ENCODE results near the gene IRF8. TPM values are rescaled to one million over a fixed set of nuclear protein-coding genes. Genes with fewer than 3 reads are reported as not detected.
A peak's percentile ranks its signal among the peaks of the same experiment; 100 is the strongest.

The IRF8 gene
- total RNA-seq, 1 donor from 2014 or later: 2.0 TPM

DNA sequence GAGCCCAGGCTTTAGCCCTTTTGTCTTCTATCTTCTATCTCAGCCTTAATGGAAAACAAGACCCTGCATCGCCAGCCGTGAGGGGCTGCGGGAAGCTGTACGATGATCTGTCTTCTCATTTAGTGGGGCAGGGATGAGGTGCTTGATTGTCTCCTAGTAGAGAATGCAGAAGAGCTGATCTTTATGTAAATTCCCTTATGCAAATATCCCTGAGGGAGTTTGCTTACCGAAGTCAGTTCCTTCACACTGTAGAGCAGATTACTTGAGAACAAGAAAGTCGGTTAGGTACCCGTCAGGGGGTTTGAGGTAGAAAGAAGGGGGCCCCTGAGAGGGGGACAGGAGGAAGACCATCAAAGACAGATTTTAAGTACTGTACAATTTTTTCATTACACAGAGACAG, 66.2 kb downstream of the IRF8 start:
- H3K36me3 Mint-ChIP-seq (ENCODE audit: insufficient read depth): no peaks in the 10 kb centered on the region
- peaks cover 5% of the 10 kb centered on the region for H3K4me1 Mint-ChIP-seq (ENCODE audit: low read depth)
- H3K27ac Mint-ChIP-seq: no peak overlapping the region
- no peak for DNase-seq (ENCODE audit: low spot score, unreplicated experiment)
- TF ChIP-seq, protein P1, sequence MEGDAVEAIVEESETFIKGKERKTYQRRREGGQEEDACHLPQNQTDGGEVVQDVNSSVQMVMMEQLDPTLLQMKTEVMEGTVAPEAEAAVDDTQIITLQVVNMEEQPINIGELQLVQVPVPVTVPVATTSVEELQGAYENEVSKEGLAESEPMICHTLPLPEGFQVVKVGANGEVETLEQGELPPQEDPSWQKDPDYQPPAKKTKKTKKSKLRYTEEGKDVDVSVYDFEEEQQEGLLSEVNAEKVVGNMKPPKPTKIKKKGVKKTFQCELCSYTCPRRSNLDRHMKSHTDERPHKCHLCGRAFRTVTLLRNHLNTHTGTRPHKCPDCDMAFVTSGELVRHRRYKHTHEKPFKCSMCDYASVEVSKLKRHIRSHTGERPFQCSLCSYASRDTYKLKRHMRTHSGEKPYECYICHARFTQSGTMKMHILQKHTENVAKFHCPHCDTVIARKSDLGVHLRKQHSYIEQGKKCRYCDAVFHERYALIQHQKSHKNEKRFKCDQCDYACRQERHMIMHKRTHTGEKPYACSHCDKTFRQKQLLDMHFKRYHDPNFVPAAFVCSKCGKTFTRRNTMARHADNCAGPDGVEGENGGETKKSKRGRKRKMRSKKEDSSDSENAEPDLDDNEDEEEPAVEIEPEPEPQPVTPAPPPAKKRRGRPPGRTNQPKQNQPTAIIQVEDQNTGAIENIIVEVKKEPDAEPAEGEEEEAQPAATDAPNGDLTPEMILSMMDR (IDR thresholded peaks at IDR 0.05; ENCODE audit: unreplicated experiment): no peak
- H3K27me3 Mint-ChIP-seq: peaks cover 39% of the 10 kb centered on the region
- peaks cover 3% of the 10 kb centered on the region for H3K9me3 Mint-ChIP-seq (ENCODE audit: low read depth)
- no peak overlapping the region for H3K4me3 Mint-ChIP-seq (ENCODE audit: low read depth)

DNA sequence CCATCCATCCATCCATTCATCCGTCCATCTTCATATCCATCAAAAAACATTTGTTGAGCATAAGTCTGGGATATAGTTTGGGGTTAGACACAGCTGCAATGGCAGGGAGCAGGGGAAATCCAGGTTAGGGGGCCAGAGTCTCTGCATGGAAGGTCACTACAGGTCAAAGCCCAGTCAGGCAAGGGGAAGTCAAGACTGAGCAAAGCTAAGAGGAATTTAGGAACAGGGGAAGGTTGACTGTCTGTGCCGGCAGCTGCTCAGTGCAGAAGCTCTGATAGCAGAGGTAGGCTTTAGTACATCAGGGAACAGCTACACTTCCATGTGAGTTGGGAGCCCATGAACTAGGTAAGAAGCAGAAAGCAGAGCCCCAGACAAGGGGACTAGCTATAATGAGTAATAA, 68.1 kb downstream of the IRF8 start:
- H3K36me3 Mint-ChIP-seq (ENCODE audit: insufficient read depth): no peaks in the 10 kb centered on the region
- H3K27me3 Mint-ChIP-seq: peaks cover 36% of the 10 kb centered on the region
- H3K4me1 Mint-ChIP-seq (ENCODE audit: low read depth): peaks cover 7% of the 10 kb centered on the region
- H3K9me3 Mint-ChIP-seq (ENCODE audit: low read depth): peaks cover 5% of the 10 kb centered on the region
- no peak overlapping the region for H3K27ac Mint-ChIP-seq
- H3K4me3 Mint-ChIP-seq (ENCODE audit: low read depth): no peak overlapping the region
- TF ChIP-seq, protein P1 (IDR thresholded peaks at IDR 0.05; ENCODE audit: unreplicated experiment): no peak
- no peak for DNase-seq (ENCODE audit: low spot score, unreplicated experiment)

DNA sequence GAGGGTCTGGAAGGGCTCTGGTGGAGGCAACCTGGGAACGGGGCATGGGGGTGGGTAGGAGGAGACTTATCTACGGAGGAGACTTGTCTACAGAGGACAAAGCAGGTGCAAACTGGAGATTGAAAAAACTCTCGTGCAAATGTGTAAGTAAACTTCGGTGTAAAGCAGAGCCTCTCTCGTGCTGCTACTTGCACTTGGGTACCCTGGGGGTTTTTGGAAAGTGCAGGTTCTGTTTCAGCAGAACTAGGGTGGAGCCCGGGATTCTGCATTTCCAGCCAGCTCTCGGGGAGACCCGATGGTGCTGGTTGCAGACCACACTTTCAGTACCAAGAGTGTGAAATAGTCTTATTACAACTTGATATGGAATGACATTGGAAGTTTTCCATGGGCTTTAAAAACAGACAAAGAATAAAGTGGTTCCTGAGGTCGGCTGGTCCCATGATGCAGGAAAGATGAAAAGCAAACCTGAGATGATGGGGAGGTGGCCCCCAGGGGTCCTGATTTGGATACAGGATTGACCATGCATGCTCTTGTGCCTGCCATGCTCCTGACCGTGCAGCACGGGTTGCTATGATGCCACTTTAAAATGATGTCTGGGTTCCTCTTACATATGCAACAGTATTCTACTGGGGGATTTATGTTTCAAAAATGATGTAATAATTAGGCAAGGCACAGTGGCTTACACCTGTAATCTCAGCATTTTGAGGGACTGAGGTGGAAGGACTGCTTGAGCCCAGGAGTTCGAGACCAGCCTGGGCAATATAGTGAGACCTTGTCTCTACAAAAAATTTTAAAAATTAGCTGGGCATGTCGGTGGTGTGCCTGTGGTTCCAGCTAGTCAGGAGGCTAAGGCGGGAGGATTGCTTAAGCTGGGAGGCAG, 69.3 kb downstream of the IRF8 start:
- Mint-ChIP-seq H3K27ac (no peak overlapping the region), H3K36me3 (ENCODE audit: insufficient read depth) (no peaks in the 10 kb centered on the region), H3K4me3 (ENCODE audit: low read depth) (no peak overlapping the region), H3K9me3 (ENCODE audit: low read depth) (peaks cover 6% of the 10 kb centered on the region), H3K27me3 (peaks cover 31% of the 10 kb centered on the region), H3K4me1 (ENCODE audit: low read depth) (peaks cover 7% of the 10 kb centered on the region)
- TF ChIP-seq, protein P1 (IDR thresholded peaks at IDR 0.05; ENCODE audit: unreplicated experiment): no peak
- no peak for DNase-seq (ENCODE audit: low spot score, unreplicated experiment)

DNA sequence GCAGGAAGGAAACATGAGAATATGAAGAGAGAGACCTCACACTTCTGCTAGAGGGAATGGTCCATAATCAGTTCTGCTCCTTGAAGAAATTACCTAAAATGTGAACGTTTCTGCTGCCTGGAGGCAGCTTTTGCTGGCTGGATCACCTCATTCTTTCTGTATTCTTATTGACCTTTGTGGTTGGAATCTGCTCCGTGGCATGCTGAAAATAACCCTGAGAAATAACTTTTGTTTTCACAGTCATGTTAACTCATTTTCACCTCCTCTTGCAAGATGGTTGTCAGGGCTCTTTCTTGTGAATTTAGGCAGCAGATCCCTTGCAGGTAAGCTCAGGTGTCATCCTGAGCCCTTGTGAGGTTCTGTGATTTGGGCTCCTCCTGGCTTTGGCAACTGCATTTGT, 70.2 kb downstream of the IRF8 start:
- H3K9me3 Mint-ChIP-seq (ENCODE audit: low read depth): peaks cover 10% of the 10 kb centered on the region

DNA sequence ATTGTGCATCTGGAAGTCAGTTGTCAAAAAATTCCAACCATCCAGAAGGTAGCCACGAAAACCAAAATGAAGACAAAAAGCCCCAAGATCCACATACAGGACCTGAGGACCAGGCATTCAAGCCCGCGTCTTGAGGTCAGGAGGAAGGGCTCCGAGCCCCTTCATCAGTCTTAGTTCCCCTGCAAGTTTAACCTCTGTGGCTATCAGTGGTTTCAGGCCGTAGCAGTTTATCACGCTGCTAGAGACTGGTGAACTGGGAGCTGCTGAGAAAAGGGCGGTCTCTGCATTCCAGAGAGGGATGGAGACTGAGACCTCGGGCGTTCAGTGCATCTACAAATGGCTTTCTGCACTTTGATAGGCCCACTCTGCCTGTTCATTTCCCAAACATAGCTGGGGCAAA, 70.6 kb downstream of the IRF8 start:
- Mint-ChIP-seq H3K9me3 (ENCODE audit: low read depth) (peaks cover 10% of the 10 kb centered on the region), H3K4me3 (ENCODE audit: low read depth) (no peak overlapping the region), H3K27me3 (peaks cover 31% of the 10 kb centered on the region), H3K27ac (peak overlapping the region; percentile 0), H3K36me3 (ENCODE audit: insufficient read depth) (peaks cover 2% of the 10 kb centered on the region), H3K4me1 (ENCODE audit: low read depth) (peaks cover 12% of the 10 kb centered on the region)
- TF ChIP-seq, protein P1 (IDR thresholded peaks at IDR 0.05; ENCODE audit: unreplicated experiment): no peak
- no peak for DNase-seq (ENCODE audit: low spot score, unreplicated experiment)

More for the DNA sequence above, 70.2 kb downstream of the IRF8 start:
- TF ChIP-seq, protein P1 (IDR thresholded peaks at IDR 0.05; ENCODE audit: unreplicated experiment): no peak
- no peak for DNase-seq (ENCODE audit: low spot score, unreplicated experiment)
- peak overlapping the region; percentile 0 for H3K27ac Mint-ChIP-seq
- H3K4me1 Mint-ChIP-seq (ENCODE audit: low read depth): peaks cover 9% of the 10 kb centered on the region
- H3K27me3 Mint-ChIP-seq: peaks cover 31% of the 10 kb centered on the region
- peaks cover 2% of the 10 kb centered on the region for H3K36me3 Mint-ChIP-seq (ENCODE audit: insufficient read depth)
- H3K4me3 Mint-ChIP-seq (ENCODE audit: low read depth): no peak overlapping the region
